22Rv1 (cell line): ENCODE measurements around the gene ZNF223.

Source experiments
- ZFX ChIP-seq: fragments of 450-650 bp; IDR thresholded peaks from 2 replicates; pipeline ENCODE4 v1.6.1; 2017; ENCODE audit warnings: antibody characterized with exemption, borderline replicate concordance
- TF ChIP-seq, protein P1 (sequence below): fragments of 450-650 bp; IDR thresholded peaks from 2 replicates; pipeline ENCODE4 v1.5.1; 2017; ENCODE audit warnings: mild to moderate bottlenecking

GRCh38 chr19:44010468-44010867, 41.4 kb upstream of the ZNF223 start:
- TF ChIP-seq, protein P1, sequence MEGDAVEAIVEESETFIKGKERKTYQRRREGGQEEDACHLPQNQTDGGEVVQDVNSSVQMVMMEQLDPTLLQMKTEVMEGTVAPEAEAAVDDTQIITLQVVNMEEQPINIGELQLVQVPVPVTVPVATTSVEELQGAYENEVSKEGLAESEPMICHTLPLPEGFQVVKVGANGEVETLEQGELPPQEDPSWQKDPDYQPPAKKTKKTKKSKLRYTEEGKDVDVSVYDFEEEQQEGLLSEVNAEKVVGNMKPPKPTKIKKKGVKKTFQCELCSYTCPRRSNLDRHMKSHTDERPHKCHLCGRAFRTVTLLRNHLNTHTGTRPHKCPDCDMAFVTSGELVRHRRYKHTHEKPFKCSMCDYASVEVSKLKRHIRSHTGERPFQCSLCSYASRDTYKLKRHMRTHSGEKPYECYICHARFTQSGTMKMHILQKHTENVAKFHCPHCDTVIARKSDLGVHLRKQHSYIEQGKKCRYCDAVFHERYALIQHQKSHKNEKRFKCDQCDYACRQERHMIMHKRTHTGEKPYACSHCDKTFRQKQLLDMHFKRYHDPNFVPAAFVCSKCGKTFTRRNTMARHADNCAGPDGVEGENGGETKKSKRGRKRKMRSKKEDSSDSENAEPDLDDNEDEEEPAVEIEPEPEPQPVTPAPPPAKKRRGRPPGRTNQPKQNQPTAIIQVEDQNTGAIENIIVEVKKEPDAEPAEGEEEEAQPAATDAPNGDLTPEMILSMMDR = no peak
- no peak for TF ChIP-seq ZFX
